H1 (cell line): Measurements from ENCODE around the gene BBS1. TPM values are rescaled to one million over a fixed set of nuclear protein-coding genes. Genes with fewer than 3 reads are reported as not detected.
A peak's percentile ranks its signal among the peaks of the same experiment; 100 is the strongest.

Source experiments
- CTCF ChIA-PET: fragments of 300-600 bp; sonication (Branson Sonifier 250); formaldehyde crosslinking; loops from one replicate; lab custom pipeline; 2021; ENCODE audit not compliant: partially characterized antibody; lab: Charles Lee
- POLR2A ChIA-PET: fragments of 300-600 bp; sonication (Branson Sonifier 250); formaldehyde crosslinking; loops from one replicate; lab custom pipeline; 2021; ENCODE audit warnings: inconsistent platforms; ENCODE audit not compliant: partially characterized antibody; lab: Charles Lee
- DNase-seq, 2 experiments: peaks; one replicate each; pipeline versions ENCODE4 v3.0.0 to v3.0.0-alpha.2; 2010 to 2022; ENCODE audit warnings: low spot score in 2 of 2, low read depth in 1 of 2, mixed read lengths in 1 of 2
- FAIRE-seq: peaks from 2 replicates; lab custom pipeline; 2011; peaks lifted over from hg19 to GRCh38; lab: Jason Lieb, UNC
- H2AFZ ChIP-seq: 2 replicates; pipeline ENCODE4 v1.8.1; 2012; ENCODE audit warnings: low read length, inconsistent platforms
- H2AK5ac ChIP-seq: 2 replicates; pipeline ENCODE4 v1.6.1; 2013; ENCODE audit warnings: low read depth, low read length
- H2BK120ac ChIP-seq: replicated peaks from 2 replicates; pipeline ENCODE3; 2013; ENCODE audit warnings: low read depth, low read length, inconsistent platforms
- H2BK12ac ChIP-seq: 2 replicates; pipeline ENCODE4 v1.6.1; 2013; ENCODE audit warnings: low read depth, low read length
- H2BK15ac ChIP-seq: 2 replicates; pipeline ENCODE4 v1.6.1; 2013; ENCODE audit warnings: low read length
- H2BK20ac ChIP-seq: 2 replicates; pipeline ENCODE4 v1.6.1; 2013; ENCODE audit warnings: low read length
- H2BK5ac ChIP-seq: 2 replicates; pipeline ENCODE4 v1.6.1; 2013; ENCODE audit warnings: low read depth, low read length
- H3K14ac ChIP-seq: 2 replicates; pipeline ENCODE4 v1.6.1; 2013; ENCODE audit warnings: inconsistent platforms; ENCODE audit not compliant: insufficient read length
- H3K18ac ChIP-seq: 2 replicates; pipeline ENCODE4 v1.6.1; 2013; ENCODE audit warnings: low read length; ENCODE audit errors: extremely low read depth
- H3K23ac ChIP-seq: 2 replicates; pipeline ENCODE4 v1.6.1; 2013; ENCODE audit warnings: inconsistent platforms; ENCODE audit not compliant: insufficient read length
- H3K23me2 ChIP-seq: 2 replicates; pipeline ENCODE4 v1.6.1; 2013; ENCODE audit warnings: low read depth, low read length
- H3K27ac ChIP-seq: 2 replicates; pipeline ENCODE4 v1.6.1; 2011; ENCODE audit warnings: low read depth, low read length, inconsistent platforms
- H3K27me3 ChIP-seq, 4 experiments: replicated peaks in 1 of 4; 1 replicate in 1 of 4; 2 replicates in 3 of 4; pipeline versions ENCODE4 v1.6.1 to v1.8.1; 2011 to 2013; ENCODE audit warnings: low read length in 3 of 4, mild to moderate bottlenecking in 3 of 4, inconsistent platforms in 2 of 4, mixed read lengths in 2 of 4, moderate library complexity in 1 of 4; ENCODE audit not compliant: control insufficient read depth in 3 of 4, insufficient read depth in 3 of 4; ENCODE audit errors: extremely low read depth in 1 of 4
- H3K36me3 ChIP-seq, 4 experiments: 2 replicates each; pipeline versions ENCODE4 v1.6.1 to v1.8.1; 2011 to 2013; ENCODE audit warnings: mild to moderate bottlenecking in 4 of 4, low read length in 3 of 4, moderate library complexity in 2 of 4, control low read depth in 1 of 4, inconsistent platforms in 1 of 4; ENCODE audit not compliant: insufficient read depth in 4 of 4, control insufficient read depth in 2 of 4
- H3K4ac ChIP-seq: replicated peaks from 2 replicates; pipeline ENCODE3; 2013; ENCODE audit warnings: low read length, low read depth, mixed read lengths, inconsistent platforms; ENCODE audit not compliant: insufficient read length
- H3K4me1 ChIP-seq, 4 experiments: replicated peaks in 1 of 4; 1 replicate in 1 of 4; 2 replicates in 3 of 4; pipeline versions ENCODE4 v1.6.1 to v1.8.1; 2011 to 2013; ENCODE audit warnings: low read length in 3 of 4, inconsistent platforms in 2 of 4, mixed read lengths in 1 of 4; ENCODE audit not compliant: insufficient read depth in 4 of 4, control insufficient read depth in 3 of 4
- H3K4me2 ChIP-seq, 2 experiments: 2 replicates each; pipeline versions ENCODE4 v1.6.1 to v1.8.1; 2011 to 2013; ENCODE audit warnings: low read depth in 2 of 2, low read length in 2 of 2, control low read depth in 1 of 2, inconsistent platforms in 1 of 2, mild to moderate bottlenecking in 1 of 2; ENCODE audit not compliant: insufficient read depth in 1 of 2
- H3K4me3 ChIP-seq, 4 experiments: fragments of 200-600, 300-600 bp in 1 of 4; sonication (generic), shearing (Covaris generic), sonication (Bioruptor Twin) in 1 of 4; 2 replicates each; pipeline versions ENCODE4 v1.5.1 to v1.8.1; 2011 to 2016; ENCODE audit warnings: low read length in 4 of 4, low read depth in 3 of 4, control low read depth in 2 of 4, inconsistent platforms in 2 of 4, mild to moderate bottlenecking in 2 of 4, mixed read lengths in 1 of 4, moderate library complexity in 1 of 4; ENCODE audit not compliant: insufficient read depth in 2 of 4; ENCODE audit errors: extremely low read depth in 1 of 4
- H3K56ac ChIP-seq: replicated peaks from 2 replicates; pipeline ENCODE3; 2013; ENCODE audit warnings: low read depth, mild to moderate bottlenecking, mixed read lengths, low read length, inconsistent platforms; ENCODE audit not compliant: insufficient read length
- H3K79me1 ChIP-seq: 2 replicates; pipeline ENCODE4 v1.6.1; 2013; ENCODE audit warnings: low read depth, low read length, control low read depth
- H3K79me2 ChIP-seq, 2 experiments: 2 replicates each; pipeline versions ENCODE4 v1.6.1 to v1.8.1; 2012 to 2013; ENCODE audit warnings: low read length in 2 of 2, mild to moderate bottlenecking in 2 of 2, inconsistent platforms in 1 of 2; ENCODE audit not compliant: insufficient read depth in 2 of 2, control insufficient read depth in 1 of 2
- H3K9ac ChIP-seq, 4 experiments: replicated peaks in 1 of 4; 1 replicate in 1 of 4; 2 replicates in 3 of 4; pipeline versions ENCODE4 v1.6.1 to v1.8.1; 2011 to 2013; ENCODE audit warnings: low read depth in 3 of 4, low read length in 3 of 4, control low read depth in 2 of 4, mild to moderate bottlenecking in 2 of 4, moderate library complexity in 2 of 4, inconsistent platforms in 1 of 4; ENCODE audit errors: extremely low read depth in 1 of 4
- H3K9me3 ChIP-seq, 2 experiments: 2 replicates each; pipeline versions ENCODE4 v1.6.1 to v1.8.1; 2012 to 2013; ENCODE audit warnings: mild to moderate bottlenecking in 2 of 2, moderate library complexity in 2 of 2, control low read depth in 1 of 2, inconsistent platforms in 1 of 2, low read depth in 1 of 2, low read length in 1 of 2, mixed read lengths in 1 of 2; ENCODE audit not compliant: insufficient read depth in 2 of 2
- H4K20me1 ChIP-seq, 2 experiments: replicated peaks in 1 of 2; 2 replicates each; pipeline versions ENCODE3 to v1.8.1; 2011 to 2013; ENCODE audit warnings: inconsistent platforms in 2 of 2, low read length in 2 of 2, mild to moderate bottlenecking in 1 of 2; ENCODE audit not compliant: insufficient read depth in 2 of 2, control insufficient read depth in 1 of 2
- H4K5ac ChIP-seq: 2 replicates; pipeline ENCODE4 v1.6.1; 2013; ENCODE audit warnings: low read length, low read depth, mixed read lengths, inconsistent platforms; ENCODE audit not compliant: insufficient read length
- H4K8ac ChIP-seq: 2 replicates; pipeline ENCODE4 v1.8.0; 2013; ENCODE audit warnings: mild to moderate bottlenecking, moderate library complexity, low read length, inconsistent platforms; ENCODE audit not compliant: insufficient read depth; ENCODE audit errors: extremely low read depth
- H4K91ac ChIP-seq: replicated peaks from 2 replicates; pipeline ENCODE3; 2013; ENCODE audit warnings: low read length, mixed read lengths, inconsistent platforms; ENCODE audit not compliant: insufficient read length
- CREB1 ChIP-seq: IDR thresholded peaks from 2 replicates; pipeline ENCODE4 v1.6.1; 2012; ENCODE audit warnings: inconsistent platforms
- MAFK ChIP-seq: IDR thresholded peaks from 2 replicates; pipeline ENCODE4 v1.6.1; 2012; ENCODE audit warnings: low read depth, mild to moderate bottlenecking, improper control_type of control experiment, low read length
- SIX5 ChIP-seq: IDR thresholded peaks from 2 replicates; pipeline ENCODE4 v1.6.1; 2011; ENCODE audit warnings: mild to moderate bottlenecking, low read depth, low read length
- SP4 ChIP-seq: IDR thresholded peaks from 2 replicates; pipeline ENCODE4 v1.6.1; 2012; ENCODE audit warnings: low read length, inconsistent platforms
- WGBS, 2 experiments: shearing (Covaris generic) in 1 of 2; methylation state at CpG; one replicate each; pipeline versions ENCODE4 v1.1.6 to v1.1.7; 2013 to 2015; ENCODE audit warnings: low lambda C conversion rate in 2 of 2, mixed read lengths in 2 of 2, inconsistent platforms in 1 of 2, low coverage in 1 of 2, missing lambda C conversion rate in 1 of 2; ENCODE audit not compliant: insufficient replicate concordance in 2 of 2, insufficient coverage in 1 of 2, insufficient read length in 1 of 2; ENCODE audit errors: extremely low coverage in 1 of 2, missing lambda C conversion rate in 1 of 2; 5-methylcytosine and 5-hydroxymethylcytosine counted together
- polyA plus RNA-seq, 7 experiments: library from polyadenylated mRNA; depleted of rRNA in 3 of 7; stranded (reverse) in 5 of 7; unstranded in 2 of 7; fragments of >200 nt in 5 of 7; fragments of 200-250 nt in 2 of 7; gene quantifications; 1 replicate in 5 of 7; 2 replicates in 1 of 7; 4 replicates in 1 of 7; pipeline versions ENCODE4 v1.2.1 to v1.2.3, GENCODE V29; 2011 to 2013; ENCODE audit warnings: missing spikeins in 2 of 7, mixed read lengths in 2 of 7
- total RNA-seq: library from RNA; stranded (reverse); fragmentation: NEBNext Ultra II Directional; extraction: Animal tissue kit (Norgen Biotek cat#: 25700); gene quantifications from 2 replicates; pipeline ENCODE4 v1.2.1, GENCODE V29; 2021

BBS1 gene
- total and polyA plus RNA-seq, 2 of the 8 experiments (the other 6 are each of a cell fraction or from before 2014, with no cell fraction given) = 19.1 to 19.5 TPM

DNA sequence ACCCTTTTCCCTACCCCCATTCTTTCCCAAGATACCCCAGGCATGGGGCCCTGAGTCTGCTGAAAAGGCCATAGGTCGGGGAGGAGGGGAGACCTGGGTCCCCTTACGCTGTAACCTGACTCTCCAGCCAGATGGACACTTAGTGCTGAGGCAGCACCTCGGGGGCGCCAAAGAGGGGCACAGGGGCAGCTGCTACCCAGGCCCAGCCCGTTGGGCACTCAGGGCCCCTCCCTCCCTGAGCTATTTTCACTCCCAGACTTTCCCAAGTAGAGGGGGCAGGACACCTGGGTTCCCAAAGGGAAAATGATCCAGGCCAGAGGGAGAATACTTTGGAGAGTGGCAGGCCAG is 37.2 kb downstream of the BBS1 start:
- Histone ChIP-seq H3K27ac (no peak overlapping the region), H4K20me1 (peaks cover 0 to 2% of the 10 kb centered on the region in 2 experiments), H3K4ac (no peak overlapping the region), H2BK15ac (0 out of 2 replicates have a peak overlapping the region, but pooled peaks have one; percentile 46), H2AK5ac (no peak overlapping the region), H2AFZ (no peak overlapping the region), H3K9ac (no peak overlapping the region), H3K79me2 (no peaks in the 10 kb centered on the region; a peak in 1 of 4 replicates), H3K79me1 (peaks cover 5% of the 10 kb centered on the region; the same call in 1 of the 2 replicates), H4K5ac (no peak overlapping the region), H3K14ac (no peak overlapping the region), H3K27me3 (no peaks in the 10 kb centered on the region), H2BK120ac (no peak overlapping the region), H3K36me3 (peaks cover 0 to 4% (median 0%) of the 10 kb centered on the region in 4 experiments; a peak in 1 of 8 replicates), H2BK20ac (no peak overlapping the region), H3K9me3 (no peaks in the 10 kb centered on the region), H3K4me1 (peaks cover 0 to 17% (median 11%) of the 10 kb centered on the region in 4 experiments; a peak in 6 of 7 replicates), H2BK12ac (no peak overlapping the region), H2BK5ac (peak overlapping the region; percentile 24; the same call in 1 of the 2 replicates), H3K23ac (no peak overlapping the region), H3K18ac (no peak overlapping the region; the same call in 1 of the 2 replicates), H3K23me2 (peaks cover 3% of the 10 kb centered on the region; the same call in 1 of the 2 replicates), H3K4me3 (peak overlapping the region; percentile 71 to 84 (median 79); a peak in 7 of 8 replicates), H4K91ac (no peak overlapping the region), H4K8ac (peak overlapping the region; percentile 9; the same call in 1 of the 2 replicates), H3K4me2 (peak overlapping the region; percentile 50 to 72), H3K56ac (no peak overlapping the region)
- ChIA-PET POLR2A (interaction anchor here (1.2 to 7.9 kb wide), 9 partner anchors 9 to 130 kb away, joined by 3 to 54 read pairs (median 13); partner anchors contain the start of genes RBM14, RBM4 and RBM4B), CTCF (interaction anchor here (0.8 to 2.4 kb wide), 5 partner anchors 15 to 114 kb away, joined by 3 to 6 read pairs (median 5); no protein-coding TSS in a partner anchor)
- WGBS, 2 experiments = 22% methylated on average over 5 of the region's 5 CpGs; no CpG with 5 or more reads in 1 of the 2 experiments
- FAIRE-seq (no peak), DNase-seq (no peak)
- TF ChIP-seq CREB1 (no peak), SIX5 (peak; percentile 18; the same call in 1 of the 2 replicates), MAFK (peak; percentile 79; the same call in 1 of the 2 replicates), SP4 (0 out of 2 replicates have a peak, but pooled peaks have one; percentile 18)
